HL-60 (cell line): Measurements from ENCODE around the gene UNC13D.

Experiments
- GABPA ChIP-seq: IDR thresholded peaks from 2 replicates; pipeline ENCODE4 v1.6.1; 2012; ENCODE audit warnings: low read depth
- POLR2AphosphoS5 ChIP-seq: IDR thresholded peaks from 2 replicates; pipeline ENCODE4 v1.6.1; 2012; ENCODE audit warnings: low read depth
- SPI1 ChIP-seq: IDR thresholded peaks from 2 replicates; pipeline ENCODE4 v1.6.1; 2012; ENCODE audit warnings: low read depth, mild to moderate bottlenecking, borderline replicate concordance
- TF ChIP-seq, protein P1 (sequence below): IDR thresholded peaks from one replicate; pipeline ENCODE4 v1.5.1; 2011; ENCODE audit warnings: low read length, control low read depth, inconsistent platforms; ENCODE audit not compliant: insufficient read depth
- TF ChIP-seq, protein P2 (sequence below): IDR thresholded peaks from 2 replicates; pipeline ENCODE4 v1.6.1; 2012; ENCODE audit warnings: low read depth; ENCODE audit not compliant: insufficient replicate concordance

DNA sequence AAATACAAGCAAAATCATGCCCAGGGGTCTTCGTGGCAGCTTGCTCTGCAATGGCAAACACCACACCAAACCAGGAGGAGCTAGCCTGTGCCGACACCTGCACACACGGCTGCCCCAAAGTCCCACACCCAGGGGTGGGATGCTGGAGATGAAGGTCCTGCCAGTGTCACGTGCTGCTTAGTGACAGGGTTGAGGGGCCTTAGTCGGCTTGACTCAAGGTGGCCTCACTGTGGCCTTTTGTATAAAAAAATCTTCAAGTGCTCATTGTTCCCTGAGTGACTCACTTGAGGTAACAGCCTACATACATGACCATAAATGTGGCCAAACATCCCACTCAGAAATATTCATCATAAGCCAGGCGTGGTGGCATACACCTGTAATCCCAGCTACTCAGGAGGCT is 45.2 kb upstream of the UNC13D start:
- TF ChIP-seq, protein P1, sequence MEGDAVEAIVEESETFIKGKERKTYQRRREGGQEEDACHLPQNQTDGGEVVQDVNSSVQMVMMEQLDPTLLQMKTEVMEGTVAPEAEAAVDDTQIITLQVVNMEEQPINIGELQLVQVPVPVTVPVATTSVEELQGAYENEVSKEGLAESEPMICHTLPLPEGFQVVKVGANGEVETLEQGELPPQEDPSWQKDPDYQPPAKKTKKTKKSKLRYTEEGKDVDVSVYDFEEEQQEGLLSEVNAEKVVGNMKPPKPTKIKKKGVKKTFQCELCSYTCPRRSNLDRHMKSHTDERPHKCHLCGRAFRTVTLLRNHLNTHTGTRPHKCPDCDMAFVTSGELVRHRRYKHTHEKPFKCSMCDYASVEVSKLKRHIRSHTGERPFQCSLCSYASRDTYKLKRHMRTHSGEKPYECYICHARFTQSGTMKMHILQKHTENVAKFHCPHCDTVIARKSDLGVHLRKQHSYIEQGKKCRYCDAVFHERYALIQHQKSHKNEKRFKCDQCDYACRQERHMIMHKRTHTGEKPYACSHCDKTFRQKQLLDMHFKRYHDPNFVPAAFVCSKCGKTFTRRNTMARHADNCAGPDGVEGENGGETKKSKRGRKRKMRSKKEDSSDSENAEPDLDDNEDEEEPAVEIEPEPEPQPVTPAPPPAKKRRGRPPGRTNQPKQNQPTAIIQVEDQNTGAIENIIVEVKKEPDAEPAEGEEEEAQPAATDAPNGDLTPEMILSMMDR, result no peak
- no peak; the same call in 1 of the 2 replicates for TF ChIP-seq POLR2AphosphoS5
- TF ChIP-seq, protein P2, sequence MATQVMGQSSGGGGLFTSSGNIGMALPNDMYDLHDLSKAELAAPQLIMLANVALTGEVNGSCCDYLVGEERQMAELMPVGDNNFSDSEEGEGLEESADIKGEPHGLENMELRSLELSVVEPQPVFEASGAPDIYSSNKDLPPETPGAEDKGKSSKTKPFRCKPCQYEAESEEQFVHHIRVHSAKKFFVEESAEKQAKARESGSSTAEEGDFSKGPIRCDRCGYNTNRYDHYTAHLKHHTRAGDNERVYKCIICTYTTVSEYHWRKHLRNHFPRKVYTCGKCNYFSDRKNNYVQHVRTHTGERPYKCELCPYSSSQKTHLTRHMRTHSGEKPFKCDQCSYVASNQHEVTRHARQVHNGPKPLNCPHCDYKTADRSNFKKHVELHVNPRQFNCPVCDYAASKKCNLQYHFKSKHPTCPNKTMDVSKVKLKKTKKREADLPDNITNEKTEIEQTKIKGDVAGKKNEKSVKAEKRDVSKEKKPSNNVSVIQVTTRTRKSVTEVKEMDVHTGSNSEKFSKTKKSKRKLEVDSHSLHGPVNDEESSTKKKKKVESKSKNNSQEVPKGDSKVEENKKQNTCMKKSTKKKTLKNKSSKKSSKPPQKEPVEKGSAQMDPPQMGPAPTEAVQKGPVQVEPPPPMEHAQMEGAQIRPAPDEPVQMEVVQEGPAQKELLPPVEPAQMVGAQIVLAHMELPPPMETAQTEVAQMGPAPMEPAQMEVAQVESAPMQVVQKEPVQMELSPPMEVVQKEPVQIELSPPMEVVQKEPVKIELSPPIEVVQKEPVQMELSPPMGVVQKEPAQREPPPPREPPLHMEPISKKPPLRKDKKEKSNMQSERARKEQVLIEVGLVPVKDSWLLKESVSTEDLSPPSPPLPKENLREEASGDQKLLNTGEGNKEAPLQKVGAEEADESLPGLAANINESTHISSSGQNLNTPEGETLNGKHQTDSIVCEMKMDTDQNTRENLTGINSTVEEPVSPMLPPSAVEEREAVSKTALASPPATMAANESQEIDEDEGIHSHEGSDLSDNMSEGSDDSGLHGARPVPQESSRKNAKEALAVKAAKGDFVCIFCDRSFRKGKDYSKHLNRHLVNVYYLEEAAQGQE, result no peak
- no peak for TF ChIP-seq GABPA
- TF ChIP-seq SPI1, result no peak
